Brain microvascular endothelial cell (primary cell): Measurements from ENCODE around the gene NDUFS2.

Source experiments
- DNase-seq: peaks from one replicate; pipeline ENCODE4 v3.0.0-alpha.2; 2020
- H3K27ac ChIP-seq: fragments of 250-450 bp; sonication (Bioruptor Pico); 2 replicates; pipeline ENCODE4 v1.5.1; 2020; ENCODE audit warnings: mild to moderate bottlenecking, moderate library complexity
- H3K27me3 ChIP-seq: fragments of 250-450 bp; sonication (Bioruptor Pico); replicated peaks from 2 replicates; pipeline ENCODE4 v1.5.1; 2020; ENCODE audit warnings: mild to moderate bottlenecking
- H3K36me3 ChIP-seq: fragments of 250-450 bp; sonication (Bioruptor Pico); replicated peaks from 2 replicates; pipeline ENCODE4 v1.5.1; 2020; ENCODE audit warnings: mild to moderate bottlenecking
- H3K4me3 ChIP-seq: 2 replicates; pipeline ENCODE4 v1.5.1; 2011; ENCODE audit warnings: low read depth, mild to moderate bottlenecking, control low read depth, low read length, moderate library complexity
- CTCF ChIP-seq: IDR thresholded peaks from 2 replicates; pipeline ENCODE4 v1.5.1; 2011; ENCODE audit warnings: low read depth, mild to moderate bottlenecking, moderate library complexity, low read length, control low read depth, inconsistent platforms; ENCODE audit errors: missing control alignments
- in situ Hi-C: cut with HindIII; loops from 2 replicates; pipeline ENCODE4 v1.10.0; 2017; ENCODE audit warnings: low sequenced_read_pairs, low pct_ligation_motif_present

Gene NDUFS2

GRCh38 chr1:161198194-161198896, 3.8 kb upstream of the NDUFS2 start:
- no peak for DNase-seq
- no peak for TF ChIP-seq CTCF
- peak overlapping the region; percentile 55 for H3K4me3 ChIP-seq
- in situ Hi-C loops, result no loop called here
- no peak overlapping the region for H3K27ac ChIP-seq
- H3K27me3 ChIP-seq, result no peaks in the 10 kb centered on the region
- peaks cover under 1% of the 10 kb centered on the region for H3K36me3 ChIP-seq

GRCh38 chr1:161198897-161199431, 3.2 kb upstream of the NDUFS2 start, which contains the start of gene ADAMTS4:
Gene ADAMTS4 (minus strand): TSS chr1:161199054. CDS start chr1:161198627, 427 bp downstream.
- Histone ChIP-seq H3K36me3 (peaks cover 6% of the 10 kb centered on the region), H3K27me3 (no peaks in the 10 kb centered on the region), H3K4me3 (peak within 1 kb of the TSS; percentile 55), H3K27ac (no peak within 1 kb of the TSS)
- peak; percentile 54 for DNase-seq
- TF ChIP-seq CTCF, result no peak
- in situ Hi-C loops, result no loop called here

- no peak overlapping the region for H3K27ac ChIP-seq
- in situ Hi-C loops, result loop anchor here (25.0 kb wide), 1 partner anchor 188 kb away; no protein-coding TSS in a partner anchor
- no peak for DNase-seq
- no peak overlapping the region for H3K4me3 ChIP-seq
- no peak for TF ChIP-seq CTCF
- peaks cover 11% of the 10 kb centered on the region for H3K36me3 ChIP-seq
- H3K27me3 ChIP-seq, result no peaks in the 10 kb centered on the region
Measured at GRCh38 chr1:161199506-161200139, 2.5 kb upstream of the NDUFS2 start.

GRCh38 chr1:161200421-161200991, 1.7 kb upstream of the NDUFS2 start:
- Histone ChIP-seq H3K36me3 (peaks cover 12% of the 10 kb centered on the region), H3K27ac (peak overlapping the region; percentile 93), H3K4me3 (no peak overlapping the region), H3K27me3 (no peaks in the 10 kb centered on the region)
- TF ChIP-seq CTCF, result no peak
- in situ Hi-C loops, result loop anchor here (25.0 kb wide), 1 partner anchor 187 kb away; no protein-coding TSS in a partner anchor
- no peak for DNase-seq

GRCh38 chr1:161200992-161201835, 953 bp upstream of the NDUFS2 start:
- H3K27me3 ChIP-seq, result no peaks in the 10 kb centered on the region
- H3K36me3 ChIP-seq, result peaks cover 14% of the 10 kb centered on the region
- H3K27ac ChIP-seq, result peak overlapping the region; percentile 93
- TF ChIP-seq CTCF, result no peak
- in situ Hi-C loops, result loop anchor here (25.0 kb wide), 1 partner anchor 186 kb away; no protein-coding TSS in a partner anchor
- peak overlapping the region; percentile 85 for H3K4me3 ChIP-seq
- peak; percentile 57 for DNase-seq
